ENCODE measurements around the gene HOXC9.

- TF ChIP-seq POLR2A (IDR thresholded peaks at IDR 0.05) (no peak), CTCF (IDR thresholded peaks at IDR 0.05) (no peak), POLR2AphosphoS5 (IDR thresholded peaks at IDR 0.05) (no peak)
These were observed 15.9 kb upstream of the HOXC9 start for GRCh38 chr12:53983950-53984572.

Data from upper lobe of left lung (tissue), 4 donors.